ENCODE results near the gene KLHL15. TPM values are rescaled to one million over a fixed set of nuclear protein-coding genes. Genes with fewer than 3 reads are reported as not detected.

KLHL15 gene
- total RNA-seq, 1 experiment from 2014 or later: 7.2 TPM

DNA sequence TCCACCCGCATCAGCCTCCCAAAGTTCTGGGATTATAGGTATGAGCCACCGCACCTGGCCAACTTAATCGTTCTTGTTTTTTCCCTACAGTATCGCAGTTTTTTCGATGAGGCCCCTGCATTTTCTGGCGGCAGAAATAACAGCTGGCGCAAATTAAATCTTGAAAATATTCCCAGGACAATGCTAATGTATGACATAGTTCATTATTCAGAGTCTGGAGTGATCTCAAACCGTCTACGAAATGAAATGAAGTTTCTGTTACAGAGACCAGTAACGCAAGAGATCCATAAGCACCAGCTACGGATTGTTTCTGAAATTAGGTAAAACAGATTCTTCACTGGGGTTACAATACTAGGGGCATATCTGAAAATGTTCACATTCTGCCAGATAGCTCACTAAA is 91.9 kb downstream of the KLHL15 start (continued):
- TF ChIP-seq, protein P1, sequence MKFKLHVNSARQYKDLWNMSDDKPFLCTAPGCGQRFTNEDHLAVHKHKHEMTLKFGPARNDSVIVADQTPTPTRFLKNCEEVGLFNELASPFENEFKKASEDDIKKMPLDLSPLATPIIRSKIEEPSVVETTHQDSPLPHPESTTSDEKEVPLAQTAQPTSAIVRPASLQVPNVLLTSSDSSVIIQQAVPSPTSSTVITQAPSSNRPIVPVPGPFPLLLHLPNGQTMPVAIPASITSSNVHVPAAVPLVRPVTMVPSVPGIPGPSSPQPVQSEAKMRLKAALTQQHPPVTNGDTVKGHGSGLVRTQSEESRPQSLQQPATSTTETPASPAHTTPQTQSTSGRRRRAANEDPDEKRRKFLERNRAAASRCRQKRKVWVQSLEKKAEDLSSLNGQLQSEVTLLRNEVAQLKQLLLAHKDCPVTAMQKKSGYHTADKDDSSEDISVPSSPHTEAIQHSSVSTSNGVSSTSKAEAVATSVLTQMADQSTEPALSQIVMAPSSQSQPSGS (CRISPR knock-in tag; IDR thresholded peaks at IDR 0.05; ENCODE audit: borderline replicate concordance, low read depth): no peak
- TF ChIP-seq, protein P2, sequence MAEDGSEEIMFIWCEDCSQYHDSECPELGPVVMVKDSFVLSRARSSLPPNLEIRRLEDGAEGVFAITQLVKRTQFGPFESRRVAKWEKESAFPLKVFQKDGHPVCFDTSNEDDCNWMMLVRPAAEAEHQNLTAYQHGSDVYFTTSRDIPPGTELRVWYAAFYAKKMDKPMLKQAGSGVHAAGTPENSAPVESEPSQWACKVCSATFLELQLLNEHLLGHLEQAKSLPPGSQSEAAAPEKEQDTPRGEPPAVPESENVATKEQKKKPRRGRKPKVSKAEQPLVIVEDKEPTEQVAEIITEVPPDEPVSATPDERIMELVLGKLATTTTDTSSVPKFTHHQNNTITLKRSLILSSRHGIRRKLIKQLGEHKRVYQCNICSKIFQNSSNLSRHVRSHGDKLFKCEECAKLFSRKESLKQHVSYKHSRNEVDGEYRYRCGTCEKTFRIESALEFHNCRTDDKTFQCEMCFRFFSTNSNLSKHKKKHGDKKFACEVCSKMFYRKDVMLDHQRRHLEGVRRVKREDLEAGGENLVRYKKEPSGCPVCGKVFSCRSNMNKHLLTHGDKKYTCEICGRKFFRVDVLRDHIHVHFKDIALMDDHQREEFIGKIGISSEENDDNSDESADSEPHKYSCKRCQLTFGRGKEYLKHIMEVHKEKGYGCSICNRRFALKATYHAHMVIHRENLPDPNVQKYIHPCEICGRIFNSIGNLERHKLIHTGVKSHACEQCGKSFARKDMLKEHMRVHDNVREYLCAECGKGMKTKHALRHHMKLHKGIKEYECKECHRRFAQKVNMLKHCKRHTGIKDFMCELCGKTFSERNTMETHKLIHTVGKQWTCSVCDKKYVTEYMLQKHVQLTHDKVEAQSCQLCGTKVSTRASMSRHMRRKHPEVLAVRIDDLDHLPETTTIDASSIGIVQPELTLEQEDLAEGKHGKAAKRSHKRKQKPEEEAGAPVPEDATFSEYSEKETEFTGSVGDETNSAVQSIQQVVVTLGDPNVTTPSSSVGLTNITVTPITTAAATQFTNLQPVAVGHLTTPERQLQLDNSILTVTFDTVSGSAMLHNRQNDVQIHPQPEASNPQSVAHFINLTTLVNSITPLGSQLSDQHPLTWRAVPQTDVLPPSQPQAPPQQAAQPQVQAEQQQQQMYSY (CRISPR knock-in tag; IDR thresholded peaks at IDR 0.05): no peak
- TF ChIP-seq GRHL2 (CRISPR knock-in tag; IDR thresholded peaks at IDR 0.05; ENCODE audit: insufficient replicate concordance, severe bottlenecking) (no peak), ETV6 (CRISPR knock-in tag; IDR thresholded peaks at IDR 0.05) (no peak), ZNF232 (CRISPR knock-in tag; IDR thresholded peaks at IDR 0.05) (no peak), TCF7 (CRISPR knock-in tag; IDR thresholded peaks at IDR 0.05; ENCODE audit: low read depth) (no peak), ZNF416 (CRISPR knock-in tag; IDR thresholded peaks at IDR 0.05) (no peak), ZBTB43 (CRISPR knock-in tag; IDR thresholded peaks at IDR 0.05) (no peak), NFATC4 (CRISPR knock-in tag; IDR thresholded peaks at IDR 0.05) (no peak)

Other genes starting within 250 kb of the KLHL15 start
- gene SAT1, start 244.0 kb downstream of the KLHL15 start, total RNA-seq (2021): 52.6 to 70.7 TPM (median 55.8 TPM) in 3 replicates
- 41.6 to 55.5 TPM (median 46.9 TPM) in 3 replicates for gene APOO, start 119.2 kb downstream of the KLHL15 start, total RNA-seq (2021)
- gene CXorf58, start 119.2 kb downstream of the KLHL15 start, total RNA-seq (2021): 0.27 TPM in 1 of 3 replicates, not detected in the others
- gene EIF2S3, start 27.8 kb upstream of the KLHL15 start, total RNA-seq (2021): 251 to 299 TPM (median 264 TPM) in 3 replicates
- gene ZFX, start 122.5 kb upstream of the KLHL15 start, total RNA-seq (2021): 19.3 to 24.3 TPM (median 23.4 TPM) in 3 replicates

Data from WTC11 (cell line).